SK-N-SH (cell line): Measurements from ENCODE around the gene MAOA. TPM values are rescaled to one million over a fixed set of nuclear protein-coding genes. Genes with fewer than 3 reads are reported as not detected.
A peak's percentile ranks its signal among the peaks of the same experiment; 100 is the strongest.

ENCODE experiments used
- CTCF ChIA-PET: fragments of 300-600, 350-600 bp; formaldehyde crosslinking; extraction: SDS; loops from one replicate; lab custom pipeline; 2021; lab: Yijun Ruan, JAX
- POLR2A ChIA-PET: fragments of 350-600 bp; sonication (Branson Sonifier 250); formaldehyde crosslinking; extraction: SDS; loops from one replicate; lab custom pipeline; 2020; ENCODE audit warnings: antibody characterized with exemption, inconsistent platforms; lab: Yijun Ruan, JAX
- DNase-seq: peaks from one replicate; pipeline ENCODE4 v3.0.0; 2012
- H2AFZ ChIP-seq: fragments of 200-600 bp; sonication (generic); 2 replicates; pipeline ENCODE4 v1.8.1; 2016; ENCODE audit warnings: antibody characterized with exemption, mild to moderate bottlenecking, low read depth
- H3F3A ChIP-seq: fragments of 200-600 bp; sonication (generic); replicated peaks from 2 replicates; pipeline ENCODE3; 2016; ENCODE audit warnings: antibody characterized with exemption, mild to moderate bottlenecking; ENCODE audit not compliant: insufficient read depth
- H3K27ac ChIP-seq, 2 experiments: fragments of 200-500 bp in 1 of 2; fragments of 200-600 bp in 1 of 2; sonication (Bioruptor generic) in 1 of 2; sonication (generic), shearing (Covaris generic) in 1 of 2; 2 replicates each; pipeline versions ENCODE4 v1.5.1 to v1.6.1; 2014 to 2016; ENCODE audit warnings: low read depth in 2 of 2, inconsistent platforms in 1 of 2, low read length in 1 of 2, mild to moderate bottlenecking in 1 of 2, mixed read lengths in 1 of 2
- H3K27me3 ChIP-seq: fragments of 200-600 bp; sonication (generic), shearing (Covaris generic); 2 replicates; pipeline ENCODE4 v1.6.1; 2016; ENCODE audit warnings: mixed run types; ENCODE audit not compliant: insufficient read depth
- H3K36me3 ChIP-seq, 2 experiments: fragments of 200-500 bp in 1 of 2; fragments of 200-600 bp in 1 of 2; sonication (Bioruptor generic) in 1 of 2; sonication (generic) in 1 of 2; replicated peaks in 1 of 2; 2 replicates each; pipeline versions ENCODE3 to v1.5.1; 2014 to 2016; ENCODE audit warnings: low read length in 1 of 2, mild to moderate bottlenecking in 1 of 2; ENCODE audit not compliant: insufficient read depth in 2 of 2, control insufficient read depth in 1 of 2
- H3K4me1 ChIP-seq, 2 experiments: fragments of 200-500 bp in 1 of 2; fragments of 200-600 bp in 1 of 2; sonication (Bioruptor generic) in 1 of 2; sonication (generic), shearing (Covaris generic) in 1 of 2; 2 replicates each; pipeline versions ENCODE4 v1.5.1 to v1.6.1; 2014 to 2016; ENCODE audit warnings: low read depth in 1 of 2, low read length in 1 of 2, mixed run types in 1 of 2; ENCODE audit not compliant: insufficient read depth in 2 of 2, control insufficient read depth in 1 of 2
- H3K4me2 ChIP-seq: fragments of 200-600 bp; sonication (generic), shearing (Covaris generic); 2 replicates; pipeline ENCODE4 v1.6.1; 2017; ENCODE audit warnings: mixed run types
- H3K4me3 ChIP-seq, 2 experiments: fragments of 200-500 bp in 1 of 2; fragments of 200-600 bp in 1 of 2; sonication (Bioruptor generic) in 1 of 2; sonication (generic), shearing (Covaris generic) in 1 of 2; 2 replicates each; pipeline versions ENCODE4 v1.5.1 to v1.8.1; 2014 to 2016; ENCODE audit warnings: low read depth in 2 of 2, inconsistent platforms in 1 of 2, low read length in 1 of 2, mild to moderate bottlenecking in 1 of 2, mixed read lengths in 1 of 2, moderate library complexity in 1 of 2
- H3K79me2 ChIP-seq: fragments of 200-600 bp; sonication (generic); 2 replicates; pipeline ENCODE4 v1.8.1; 2017; ENCODE audit warnings: mild to moderate bottlenecking; ENCODE audit not compliant: insufficient read depth
- H3K9ac ChIP-seq: fragments of 200-600 bp; sonication (generic); 2 replicates; pipeline ENCODE4 v1.6.1; 2017; ENCODE audit warnings: mixed run types
- H3K9me2 ChIP-seq: fragments of 200-600 bp; sonication (generic); 2 replicates; pipeline ENCODE4 v1.6.1; 2017; ENCODE audit warnings: mixed run types
- H3K9me3 ChIP-seq: fragments of 200-600 bp; sonication (generic); 2 replicates; pipeline ENCODE4 v1.6.1; 2017; ENCODE audit warnings: mixed run types, mild to moderate bottlenecking, moderate library complexity
- H4K20me1 ChIP-seq: fragments of 200-600 bp; sonication (generic); 2 replicates; pipeline ENCODE4 v1.6.1; 2017; ENCODE audit warnings: mild to moderate bottlenecking, mixed run types; ENCODE audit not compliant: insufficient read depth
- CHD2 ChIP-seq: fragments of 150-350 bp; IDR thresholded peaks from 2 replicates; pipeline ENCODE4 v1.6.1; 2018; ENCODE audit warnings: low read length; ENCODE audit not compliant: partially characterized antibody
- FOSL2 ChIP-seq: IDR thresholded peaks from 2 replicates; pipeline ENCODE4 v1.4.0; 2012; ENCODE audit warnings: low read depth, mild to moderate bottlenecking, moderate library complexity, borderline replicate concordance
- GABPA ChIP-seq: IDR thresholded peaks from 2 replicates; pipeline ENCODE4 v1.4.0; 2012; ENCODE audit warnings: low read depth, mild to moderate bottlenecking
- RAD21 ChIP-seq: IDR thresholded peaks from 2 replicates; pipeline ENCODE4 v1.6.1; 2012; ENCODE audit warnings: mild to moderate bottlenecking, low read length
- RFX5 ChIP-seq: IDR thresholded peaks from 2 replicates; pipeline ENCODE4 v1.6.1; 2012; ENCODE audit warnings: mild to moderate bottlenecking, improper control_type of control experiment, low read length
- SIN3A ChIP-seq: IDR thresholded peaks from 2 replicates; pipeline ENCODE4 v1.6.1; 2012; ENCODE audit warnings: low read depth, mild to moderate bottlenecking, low read length, moderate library complexity, borderline replicate concordance
- SMC3 ChIP-seq: IDR thresholded peaks from 2 replicates; pipeline ENCODE4 v1.6.1; 2012; ENCODE audit warnings: low read depth, low read length, improper control_type of control experiment
- TCF12 ChIP-seq: IDR thresholded peaks from 2 replicates; pipeline ENCODE4 v1.4.0; 2012
- WGBS: methylation state at CpG from one replicate; pipeline ENCODE4 v1.1.6; 2017; ENCODE audit warnings: low lambda C conversion rate; 5-methylcytosine and 5-hydroxymethylcytosine counted together
- polyA plus RNA-seq, 3 experiments: library from polyadenylated mRNA; depleted of rRNA; stranded (reverse); fragments of >200 nt; gene quantifications; 2 replicates each; pipeline ENCODE4 v1.2.3, GENCODE V29; 2012
- TF ChIP-seq, protein P1 (sequence below): IDR thresholded peaks from 2 replicates; pipeline ENCODE4 v1.6.1; 2012; ENCODE audit warnings: mild to moderate bottlenecking, low read depth, low read length, moderate library complexity
- TF ChIP-seq, protein P2 (sequence below): IDR thresholded peaks from 2 replicates; pipeline ENCODE4 v1.4.0; 2012; ENCODE audit warnings: low read depth
- TF ChIP-seq, protein P3 (sequence below): IDR thresholded peaks from 2 replicates; pipeline ENCODE4 v1.4.0; 2012; ENCODE audit warnings: low read depth, borderline replicate concordance
- TF ChIP-seq, protein P4 (sequence below): fragments of 150-350 bp; IDR thresholded peaks from 2 replicates; pipeline ENCODE4 v1.6.1; 2016; ENCODE audit warnings: mild to moderate bottlenecking, low read depth, low read length
- TF ChIP-seq, protein P5 (sequence below): fragments of 150-350 bp; IDR thresholded peaks from 2 replicates; pipeline ENCODE4 v1.6.1; 2017; ENCODE audit warnings: antibody characterized with exemption, low read length, low read depth, borderline replicate concordance

MAOA gene
- polyA plus RNA-seq, 1 of the 3 experiments (the other 2 are of a cell fraction), result 0.31 TPM

DNA sequence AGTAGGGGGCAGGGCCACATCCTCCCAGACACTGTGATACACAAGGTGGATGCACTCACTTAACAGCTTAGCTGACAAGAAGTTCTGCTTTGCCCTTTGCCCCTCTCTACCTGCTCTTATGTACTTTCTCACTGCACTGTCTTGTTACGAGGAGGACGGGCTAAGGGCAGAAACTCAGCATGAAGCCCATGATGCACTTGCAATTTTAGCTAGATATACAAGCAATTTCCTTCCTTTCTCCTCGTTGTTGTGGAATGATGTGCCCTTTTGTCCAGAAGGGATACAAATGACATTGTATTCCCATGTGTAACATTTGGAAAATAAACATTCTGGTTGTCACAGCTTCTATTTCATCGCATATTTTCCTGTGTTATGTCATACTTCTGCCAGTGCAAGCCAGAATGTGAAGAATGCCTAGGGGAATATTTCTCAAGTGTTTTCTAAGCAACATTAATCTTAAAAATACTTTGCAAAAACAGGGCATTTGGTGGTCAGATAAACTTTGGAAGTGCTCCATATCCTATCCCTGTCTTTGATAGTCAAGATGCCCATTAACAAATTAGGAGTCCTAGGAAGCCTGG lies 47.2 kb downstream of the MAOA start:
- Histone ChIP-seq H3K27ac (0 out of 4 replicates have a peak overlapping the region, but pooled peaks have one; percentile 3 to 16), H3K36me3 (no peaks in the 10 kb centered on the region), H3K9me2 (0 out of 2 replicates have a peak, but pooled peaks cover 3% of the 10 kb centered on the region), H3K79me2 (no peaks in the 10 kb centered on the region), H2AFZ (no peak overlapping the region), H3K27me3 (no peaks in the 10 kb centered on the region), H3K4me3 (no peak overlapping the region), H3K4me1 (peaks cover 0 to 3% of the 10 kb centered on the region in 2 experiments; a peak in 1 of 4 replicates), H4K20me1 (no peaks in the 10 kb centered on the region), H3K9ac (no peak overlapping the region), H3K4me2 (no peak overlapping the region), H3K9me3 (no peaks in the 10 kb centered on the region), H3F3A (no peaks in the 10 kb centered on the region)
- no peak for DNase-seq
- TF ChIP-seq, protein P1, sequence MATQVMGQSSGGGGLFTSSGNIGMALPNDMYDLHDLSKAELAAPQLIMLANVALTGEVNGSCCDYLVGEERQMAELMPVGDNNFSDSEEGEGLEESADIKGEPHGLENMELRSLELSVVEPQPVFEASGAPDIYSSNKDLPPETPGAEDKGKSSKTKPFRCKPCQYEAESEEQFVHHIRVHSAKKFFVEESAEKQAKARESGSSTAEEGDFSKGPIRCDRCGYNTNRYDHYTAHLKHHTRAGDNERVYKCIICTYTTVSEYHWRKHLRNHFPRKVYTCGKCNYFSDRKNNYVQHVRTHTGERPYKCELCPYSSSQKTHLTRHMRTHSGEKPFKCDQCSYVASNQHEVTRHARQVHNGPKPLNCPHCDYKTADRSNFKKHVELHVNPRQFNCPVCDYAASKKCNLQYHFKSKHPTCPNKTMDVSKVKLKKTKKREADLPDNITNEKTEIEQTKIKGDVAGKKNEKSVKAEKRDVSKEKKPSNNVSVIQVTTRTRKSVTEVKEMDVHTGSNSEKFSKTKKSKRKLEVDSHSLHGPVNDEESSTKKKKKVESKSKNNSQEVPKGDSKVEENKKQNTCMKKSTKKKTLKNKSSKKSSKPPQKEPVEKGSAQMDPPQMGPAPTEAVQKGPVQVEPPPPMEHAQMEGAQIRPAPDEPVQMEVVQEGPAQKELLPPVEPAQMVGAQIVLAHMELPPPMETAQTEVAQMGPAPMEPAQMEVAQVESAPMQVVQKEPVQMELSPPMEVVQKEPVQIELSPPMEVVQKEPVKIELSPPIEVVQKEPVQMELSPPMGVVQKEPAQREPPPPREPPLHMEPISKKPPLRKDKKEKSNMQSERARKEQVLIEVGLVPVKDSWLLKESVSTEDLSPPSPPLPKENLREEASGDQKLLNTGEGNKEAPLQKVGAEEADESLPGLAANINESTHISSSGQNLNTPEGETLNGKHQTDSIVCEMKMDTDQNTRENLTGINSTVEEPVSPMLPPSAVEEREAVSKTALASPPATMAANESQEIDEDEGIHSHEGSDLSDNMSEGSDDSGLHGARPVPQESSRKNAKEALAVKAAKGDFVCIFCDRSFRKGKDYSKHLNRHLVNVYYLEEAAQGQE, result no peak
- TF ChIP-seq SMC3 (no peak), RFX5 (no peak), CHD2 (no peak), FOSL2 (no peak), SIN3A (no peak), GABPA (no peak), RAD21 (no peak), TCF12 (no peak)
- TF ChIP-seq, protein P2, sequence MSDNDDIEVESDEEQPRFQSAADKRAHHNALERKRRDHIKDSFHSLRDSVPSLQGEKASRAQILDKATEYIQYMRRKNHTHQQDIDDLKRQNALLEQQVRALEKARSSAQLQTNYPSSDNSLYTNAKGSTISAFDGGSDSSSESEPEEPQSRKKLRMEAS, result no peak
- TF ChIP-seq, protein P3, sequence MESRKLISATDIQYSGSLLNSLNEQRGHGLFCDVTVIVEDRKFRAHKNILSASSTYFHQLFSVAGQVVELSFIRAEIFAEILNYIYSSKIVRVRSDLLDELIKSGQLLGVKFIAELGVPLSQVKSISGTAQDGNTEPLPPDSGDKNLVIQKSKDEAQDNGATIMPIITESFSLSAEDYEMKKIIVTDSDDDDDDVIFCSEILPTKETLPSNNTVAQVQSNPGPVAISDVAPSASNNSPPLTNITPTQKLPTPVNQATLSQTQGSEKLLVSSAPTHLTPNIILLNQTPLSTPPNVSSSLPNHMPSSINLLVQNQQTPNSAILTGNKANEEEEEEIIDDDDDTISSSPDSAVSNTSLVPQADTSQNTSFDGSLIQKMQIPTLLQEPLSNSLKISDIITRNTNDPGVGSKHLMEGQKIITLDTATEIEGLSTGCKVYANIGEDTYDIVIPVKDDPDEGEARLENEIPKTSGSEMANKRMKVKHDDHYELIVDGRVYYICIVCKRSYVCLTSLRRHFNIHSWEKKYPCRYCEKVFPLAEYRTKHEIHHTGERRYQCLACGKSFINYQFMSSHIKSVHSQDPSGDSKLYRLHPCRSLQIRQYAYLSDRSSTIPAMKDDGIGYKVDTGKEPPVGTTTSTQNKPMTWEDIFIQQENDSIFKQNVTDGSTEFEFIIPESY, result no peak
- TF ChIP-seq, protein P4, sequence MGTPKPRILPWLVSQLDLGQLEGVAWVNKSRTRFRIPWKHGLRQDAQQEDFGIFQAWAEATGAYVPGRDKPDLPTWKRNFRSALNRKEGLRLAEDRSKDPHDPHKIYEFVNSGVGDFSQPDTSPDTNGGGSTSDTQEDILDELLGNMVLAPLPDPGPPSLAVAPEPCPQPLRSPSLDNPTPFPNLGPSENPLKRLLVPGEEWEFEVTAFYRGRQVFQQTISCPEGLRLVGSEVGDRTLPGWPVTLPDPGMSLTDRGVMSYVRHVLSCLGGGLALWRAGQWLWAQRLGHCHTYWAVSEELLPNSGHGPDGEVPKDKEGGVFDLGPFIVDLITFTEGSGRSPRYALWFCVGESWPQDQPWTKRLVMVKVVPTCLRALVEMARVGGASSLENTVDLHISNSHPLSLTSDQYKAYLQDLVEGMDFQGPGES, result no peak
- TF ChIP-seq, protein P5, sequence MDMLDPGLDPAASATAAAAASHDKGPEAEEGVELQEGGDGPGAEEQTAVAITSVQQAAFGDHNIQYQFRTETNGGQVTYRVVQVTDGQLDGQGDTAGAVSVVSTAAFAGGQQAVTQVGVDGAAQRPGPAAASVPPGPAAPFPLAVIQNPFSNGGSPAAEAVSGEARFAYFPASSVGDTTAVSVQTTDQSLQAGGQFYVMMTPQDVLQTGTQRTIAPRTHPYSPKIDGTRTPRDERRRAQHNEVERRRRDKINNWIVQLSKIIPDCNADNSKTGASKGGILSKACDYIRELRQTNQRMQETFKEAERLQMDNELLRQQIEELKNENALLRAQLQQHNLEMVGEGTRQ, result no peak
- POLR2A ChIA-PET, result no interaction called here
- 7% methylated on average over 4 of the region's 4 CpGs for WGBS
- CTCF ChIA-PET, result no interaction called here
